OCI-LY7 (cell line): ENCODE results near the gene NDUFA8. TPM values are rescaled to one million over a fixed set of nuclear protein-coding genes. Genes with fewer than 3 reads are reported as not detected.

ENCODE experiments used
- BruUV-seq: library from RNA; stranded (reverse); fragments of 400-500 nt; replicated peaks from 2 replicates; lab custom pipeline; 2021; lab: Mats Ljungman, UMichigan
- CTCF ChIA-PET: fragments of 300-600 bp; sonication (Branson Sonifier 250); formaldehyde crosslinking; loops from one replicate; lab custom pipeline; 2022; ENCODE audit warnings: antibody characterized with exemption; ENCODE audit not compliant: unreplicated experiment; lab: Charles Lee
- POLR2A ChIA-PET: fragments of 300-600 bp; sonication (Branson Sonifier 250); formaldehyde crosslinking; loops from one replicate; lab custom pipeline; 2022; ENCODE audit warnings: antibody characterized with exemption; lab: Charles Lee
- DNase-seq: peaks from one replicate; pipeline ENCODE4 v3.0.0-alpha.2; 2015; ENCODE audit warnings: low spot score
- H2AFZ ChIP-seq: fragments of 200-600 bp; sonication (generic), shearing (Covaris generic); 2 replicates; pipeline ENCODE4 v1.6.1; 2014; ENCODE audit warnings: mild to moderate bottlenecking, antibody characterized with exemption, low read length, moderate library complexity
- H3K27ac ChIP-seq: fragments of 200-600 bp; sonication (generic); 2 replicates; pipeline ENCODE4 v1.5.1; 2014; ENCODE audit warnings: mixed run types, low read depth, mild to moderate bottlenecking, moderate library complexity, low read length, inconsistent platforms; ENCODE audit not compliant: poor library complexity, severe bottlenecking
- H3K36me3 ChIP-seq: fragments of 200-600 bp; sonication (generic); 2 replicates; pipeline ENCODE4 v1.6.1; 2014; ENCODE audit warnings: mild to moderate bottlenecking, antibody characterized with exemption, low read length, moderate library complexity, mixed read lengths; ENCODE audit not compliant: insufficient read depth
- H3K4me1 ChIP-seq: fragments of 200-600 bp; sonication (generic); 2 replicates; pipeline ENCODE4 v1.5.1; 2014; ENCODE audit warnings: mild to moderate bottlenecking, low read length; ENCODE audit not compliant: insufficient read depth, poor library complexity, severe bottlenecking
- H3K4me2 ChIP-seq: fragments of 200-600 bp; sonication (generic); 2 replicates; pipeline ENCODE4 v1.6.1; 2014; ENCODE audit warnings: mild to moderate bottlenecking, low read length
- H3K4me3 ChIP-seq: fragments of 200-600 bp; sonication (generic); 2 replicates; pipeline ENCODE4 v1.5.1; 2014; ENCODE audit warnings: mild to moderate bottlenecking, low read depth, low read length; ENCODE audit not compliant: poor library complexity, severe bottlenecking
- H3K79me2 ChIP-seq: fragments of 200-600 bp; sonication (generic); 2 replicates; pipeline ENCODE4 v1.6.1; 2016; ENCODE audit warnings: low read depth, mild to moderate bottlenecking, low read length, moderate library complexity, mixed read lengths; ENCODE audit not compliant: insufficient read depth
- H3K9me2 ChIP-seq: fragments of 200-600 bp; sonication (generic); 2 replicates; pipeline ENCODE4 v1.6.1; 2016; ENCODE audit warnings: mild to moderate bottlenecking, low read length, mixed read lengths; ENCODE audit not compliant: insufficient read depth
- H3K9me3 ChIP-seq: fragments of 200-600 bp; sonication (generic); 2 replicates; pipeline ENCODE4 v1.6.1; 2014; ENCODE audit warnings: mild to moderate bottlenecking, mixed run types, low read length, mixed read lengths
- H4K20me1 ChIP-seq: fragments of 200-600 bp; sonication (generic); 2 replicates; pipeline ENCODE4 v1.6.1; 2014; ENCODE audit warnings: mild to moderate bottlenecking, antibody characterized with exemption, low read length, moderate library complexity, mixed read lengths; ENCODE audit not compliant: insufficient read depth
- EZH2phosphoT487 ChIP-seq: fragments of 200-600 bp; sonication (generic); IDR thresholded peaks from 2 replicates; pipeline ENCODE4 v1.6.1; 2018; ENCODE audit warnings: low read depth, borderline replicate concordance, mild to moderate bottlenecking, mixed run types, antibody characterized with exemption, low read length, moderate library complexity, mixed read lengths
- intact Hi-C: fragments of 100-400 bp; cut with micrococcal nuclease; formaldehyde crosslinking; loops from one replicate; pipeline ENCODE4 v1.10.0; 2022; ENCODE audit not compliant: unreplicated experiment
- total RNA-seq, 2 experiments: library from RNA; depleted of rRNA in 1 of 2; stranded (reverse); fragments of >200 nt in 1 of 2; shearing (Covaris generic) in 1 of 2; gene quantifications; 2 replicates each; pipeline ENCODE4 v1.2.3, GENCODE V29; 2014 to 2022
- TF ChIP-seq, protein P1 (sequence below): fragments of 200-600 bp; sonication (generic); conservative IDR thresholded peaks from 2 replicates; pipeline ENCODE4 v1.5.1; 2014; ENCODE audit warnings: mild to moderate bottlenecking, antibody characterized with exemption, low read length, moderate library complexity, mixed read lengths

The NDUFA8 gene
- total RNA-seq, 2 experiments from 2014 or later = 24.2 to 51.0 TPM

DNA sequence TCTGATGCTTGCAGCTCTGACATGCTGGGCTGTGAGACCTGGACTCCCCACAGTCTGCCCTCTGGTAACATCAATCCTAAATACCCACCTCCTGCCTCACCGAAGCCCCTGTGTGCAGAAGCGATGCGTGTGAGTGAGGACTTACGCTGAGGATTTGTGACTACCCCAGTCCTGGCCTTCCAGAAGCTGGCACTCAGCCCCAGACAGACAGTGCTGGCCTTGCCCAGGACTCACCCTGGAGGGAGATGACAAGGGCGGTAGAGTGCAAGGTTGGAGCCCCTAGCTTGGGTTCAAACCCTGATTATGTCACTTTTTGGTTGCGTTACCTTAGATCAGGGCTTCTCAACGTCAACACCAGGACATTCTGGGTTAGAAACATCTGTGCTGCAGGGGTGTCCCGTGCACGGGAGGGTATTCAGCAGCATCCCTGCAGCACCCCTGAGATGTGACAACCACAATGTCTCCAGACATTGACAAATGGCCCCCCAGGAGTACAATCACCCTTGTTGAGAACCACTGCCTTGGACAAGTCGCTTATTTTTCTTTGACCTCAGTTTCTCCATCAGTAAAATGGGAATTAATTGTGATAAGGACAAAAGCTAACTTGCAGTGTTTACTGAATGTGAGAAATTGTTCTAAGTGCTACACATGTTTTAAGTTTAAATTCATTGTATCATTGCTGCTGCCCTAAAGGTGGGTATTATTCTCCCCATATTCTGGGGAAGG is 43.0 kb downstream of the NDUFA8 start:
- POLR2A ChIA-PET = interaction anchor here (0.6 to 1.1 kb wide), 3 partner anchors 13 to 64 kb away, joined by 3 read pairs; no protein-coding TSS in a partner anchor
- no TSS peak for BruUV-seq
- intact Hi-C loops = no loop called here

DNA sequence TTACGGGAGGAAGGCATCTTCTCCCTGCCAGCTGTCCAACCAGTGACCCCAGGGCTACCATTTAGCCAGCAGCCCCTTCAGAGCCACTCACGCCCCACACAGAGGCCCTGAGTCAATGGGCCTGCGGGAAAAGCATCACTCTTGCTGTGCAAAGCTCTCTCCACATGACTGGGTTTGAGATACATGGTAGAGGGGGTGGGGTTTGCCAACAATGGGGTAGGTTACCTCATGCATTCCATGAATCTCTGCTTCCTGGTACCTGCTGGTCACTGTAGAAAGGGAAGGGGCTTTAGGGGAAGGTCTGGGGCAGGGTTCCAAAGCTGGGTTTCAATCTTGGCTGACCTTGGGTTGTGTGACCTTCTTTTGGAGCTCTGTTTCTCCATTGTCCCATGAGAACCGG is 43.5 kb downstream of the NDUFA8 start:
- no peaks in the 10 kb centered on the region for H3K9me2 ChIP-seq
- ChIA-PET POLR2A (interaction anchor here (0.6 to 1.1 kb wide), 3 partner anchors 12 to 64 kb away, joined by 3 read pairs; no protein-coding TSS in a partner anchor), CTCF (no interaction called here)
- no peaks in the 10 kb centered on the region for H3K36me3 ChIP-seq
- H3K9me3 ChIP-seq = no peaks in the 10 kb centered on the region
- no peak for TF ChIP-seq EZH2phosphoT487
- TF ChIP-seq, protein P1, sequence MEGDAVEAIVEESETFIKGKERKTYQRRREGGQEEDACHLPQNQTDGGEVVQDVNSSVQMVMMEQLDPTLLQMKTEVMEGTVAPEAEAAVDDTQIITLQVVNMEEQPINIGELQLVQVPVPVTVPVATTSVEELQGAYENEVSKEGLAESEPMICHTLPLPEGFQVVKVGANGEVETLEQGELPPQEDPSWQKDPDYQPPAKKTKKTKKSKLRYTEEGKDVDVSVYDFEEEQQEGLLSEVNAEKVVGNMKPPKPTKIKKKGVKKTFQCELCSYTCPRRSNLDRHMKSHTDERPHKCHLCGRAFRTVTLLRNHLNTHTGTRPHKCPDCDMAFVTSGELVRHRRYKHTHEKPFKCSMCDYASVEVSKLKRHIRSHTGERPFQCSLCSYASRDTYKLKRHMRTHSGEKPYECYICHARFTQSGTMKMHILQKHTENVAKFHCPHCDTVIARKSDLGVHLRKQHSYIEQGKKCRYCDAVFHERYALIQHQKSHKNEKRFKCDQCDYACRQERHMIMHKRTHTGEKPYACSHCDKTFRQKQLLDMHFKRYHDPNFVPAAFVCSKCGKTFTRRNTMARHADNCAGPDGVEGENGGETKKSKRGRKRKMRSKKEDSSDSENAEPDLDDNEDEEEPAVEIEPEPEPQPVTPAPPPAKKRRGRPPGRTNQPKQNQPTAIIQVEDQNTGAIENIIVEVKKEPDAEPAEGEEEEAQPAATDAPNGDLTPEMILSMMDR = no peak
- BruUV-seq = no TSS peak
- DNase-seq = no peak
- H3K4me2 ChIP-seq = no peak overlapping the region
- intact Hi-C loops = no loop called here
- no peaks in the 10 kb centered on the region for H3K79me2 ChIP-seq
- no peaks in the 10 kb centered on the region for H3K4me1 ChIP-seq
- H2AFZ ChIP-seq = no peak overlapping the region
- H4K20me1 ChIP-seq = no peaks in the 10 kb centered on the region
- H3K4me3 ChIP-seq = no peak overlapping the region
- no peak overlapping the region for H3K27ac ChIP-seq

More for the DNA sequence above, 43.0 kb downstream of the NDUFA8 start:
- no peak overlapping the region for H3K4me2 ChIP-seq
- H3K4me1 ChIP-seq = no peaks in the 10 kb centered on the region
- H3K79me2 ChIP-seq = no peaks in the 10 kb centered on the region
- H3K9me3 ChIP-seq = no peaks in the 10 kb centered on the region
- H3K4me3 ChIP-seq = no peak overlapping the region
- CTCF ChIA-PET = interaction anchor here (0.6 kb wide), 1 partner anchor 132 kb away, joined by 3 read pairs; no protein-coding TSS in a partner anchor
- H4K20me1 ChIP-seq = no peaks in the 10 kb centered on the region
- no peaks in the 10 kb centered on the region for H3K36me3 ChIP-seq
- no peak overlapping the region for H3K27ac ChIP-seq
- no peak for TF ChIP-seq EZH2phosphoT487
- TF ChIP-seq, protein P1 = no peak
- DNase-seq = no peak
- no peak overlapping the region for H2AFZ ChIP-seq
- no peaks in the 10 kb centered on the region for H3K9me2 ChIP-seq
